ENCODE data around the gene PDP2. TPM values are rescaled to one million over a fixed set of nuclear protein-coding genes. Genes with fewer than 3 reads are reported as not detected.

The PDP2 gene
- total and polyA plus RNA-seq, 2 of the 4 experiments (the other 2 are of a cell fraction): 5.3 to 16.8 TPM

DNA sequence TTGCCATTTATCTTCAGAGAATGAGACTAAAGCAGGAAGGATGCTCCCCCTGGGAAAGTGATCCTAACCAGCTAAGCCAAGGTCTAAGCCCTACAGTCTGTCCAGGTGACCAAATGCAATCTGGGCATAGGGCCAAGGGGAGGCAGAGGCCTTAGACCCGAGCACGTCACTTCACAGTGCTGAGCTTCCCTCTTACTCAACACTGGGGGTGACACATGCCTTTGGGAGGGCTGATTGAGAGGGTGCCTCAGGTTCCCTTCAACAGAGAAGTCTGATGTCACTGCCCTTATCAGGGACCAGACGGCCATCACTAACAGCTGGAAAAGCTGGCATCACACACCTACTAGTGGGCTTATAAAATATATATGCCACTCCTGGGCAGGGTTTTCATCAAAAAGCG is 49.9 kb downstream of the PDP2 start:
- no peak for TF ChIP-seq RFX5 (IDR thresholded peaks at IDR 0.05; ENCODE audit: low read depth, low read length)
- TF ChIP-seq CEBPB (IDR thresholded peaks at IDR 0.05; ENCODE audit: low read depth, low read length): peak; percentile 89
- Histone ChIP-seq H2AK5ac (ENCODE audit: low read depth, low read length) (no peak overlapping the region), H2BK20ac (ENCODE audit: low read depth, low read length) (no peak overlapping the region), H3K27ac (ENCODE audit: insufficient read depth, low read length) (no peak overlapping the region), H3K56ac (ENCODE audit: extremely low read depth, insufficient read depth, low read length) (no peak overlapping the region), H3K4ac (ENCODE audit: low read depth, low read length) (no peak overlapping the region), H3K18ac (ENCODE audit: low read depth, low read length) (no peak overlapping the region), H3K4me3 (ENCODE audit: insufficient read depth, low read depth, low read length) (no peak overlapping the region), H2BK15ac (ENCODE audit: low read depth, low read length) (no peak overlapping the region), H3K79me1 (ENCODE audit: low read depth in 1 of 2, low read length in 2 of 2) (peaks cover 12 to 33% of the 10 kb centered on the region in 2 experiments), H3K9me3 (ENCODE audit: control insufficient read depth, insufficient read depth, low read length) (no peaks in the 10 kb centered on the region), H3K9ac (ENCODE audit: low read depth, low read length) (no peak overlapping the region), H2BK5ac (ENCODE audit: low read depth, low read length, poor library complexity, severe bottlenecking) (no peak overlapping the region), H4K8ac (ENCODE audit: low read depth in 2 of 2, low read length in 2 of 2) (no peak overlapping the region), H3K27me3 (ENCODE audit: control insufficient read depth, insufficient read depth, low read length) (peaks cover 2% of the 10 kb centered on the region; the same call in 1 of the 2 replicates), H3K9me1 (ENCODE audit: insufficient read depth, low read length) (peaks cover 36% of the 10 kb centered on the region), H4K91ac (ENCODE audit: insufficient read depth, low read depth, low read length) (no peak overlapping the region), H3K4me1 (ENCODE audit: control insufficient read depth, insufficient read depth, low read length) (peaks cover 28% of the 10 kb centered on the region), H2BK120ac (ENCODE audit: low read depth, low read length) (no peak overlapping the region), H3K14ac (replicated peaks; ENCODE audit: low read depth, low read length) (no peak overlapping the region), H2AFZ (replicated peaks; ENCODE audit: low read length, poor library complexity) (no peak overlapping the region), H4K20me1 (ENCODE audit: insufficient read depth, low read length) (peaks cover 19% of the 10 kb centered on the region), H3K36me3 (ENCODE audit: control insufficient read depth, insufficient read depth, low read length) (peaks cover 8% of the 10 kb centered on the region), H3K23ac (ENCODE audit: low read depth, low read length) (no peak overlapping the region), H2AK9ac (replicated peaks; ENCODE audit: low read depth, low read length, poor library complexity) (no peak overlapping the region), H4K5ac (ENCODE audit: low read depth, low read length) (no peak overlapping the region), H3K4me2 (ENCODE audit: low read depth, low read length) (no peak overlapping the region)
- dilution Hi-C loops (cut with HindIII; ENCODE audit: low sequenced_read_pairs, unreplicated experiment) (no loop called here), in situ Hi-C loops (cut with MboI; ENCODE audit: low sequenced_read_pairs) (loop anchor here (5.0 kb wide), 1 partner anchor 33 kb away; no protein-coding TSS in a partner anchor), intact Hi-C loops (cut with micrococcal nuclease) (no loop called here)
- no TSS peak for BruUV-seq (replicated peaks)
- ChIA-PET POLR2A (ENCODE audit: unreplicated experiment) (no interaction called here), CTCF (no interaction called here)
- peak; percentile 85 for DNase-seq
- no peak for ATAC-seq (ENCODE audit: low read depth)
- WGBS, 2 experiments (ENCODE audit: extremely low coverage in 2 of 2, insufficient read length in 1 of 2): 100% methylated on average over 1 of the region's 4 CpGs; no CpG with 5 or more reads in 1 of the 2 experiments
